HG03520 (cell line): ENCODE measurements around the gene FFAR3.
"Not testable (repeated sequence)": the region's sequence is repeated elsewhere in the genome, so short reads cannot be mapped to it uniquely, and the experiment has no call there.

Source experiments
- ATAC-seq: cut with Tn5 transposase; IDR thresholded peaks from one replicate; pipeline ENCODE4 v1.9.1; 2021; ENCODE audit warnings: mild to moderate bottlenecking, moderate library complexity; ENCODE audit not compliant: unreplicated experiment

Gene FFAR3

GRCh38 chr19:35349614-35350521 is 8.4 kb upstream of the FFAR3 start:
- no peak for ATAC-seq

- no peak for ATAC-seq
Observed at GRCh38 chr19:35350591-35350990, 7.7 kb upstream of the FFAR3 start.

GRCh38 chr19:35351411-35352176 is 6.7 kb upstream of the FFAR3 start:
- ATAC-seq: no peak

- no peak for ATAC-seq
Observed at GRCh38 chr19:35352177-35352447, 6.1 kb upstream of the FFAR3 start.

GRCh38 chr19:35352448-35353304 is 5.6 kb upstream of the FFAR3 start:
- ATAC-seq: no peak

- no peak for ATAC-seq
Observed at GRCh38 chr19:35353635-35354034, 4.6 kb upstream of the FFAR3 start.

- ATAC-seq: no peak
Observed at GRCh38 chr19:35354898-35355297, 3.4 kb upstream of the FFAR3 start.

- ATAC-seq: no peak
Observed at GRCh38 chr19:35355791-35356460, 2.3 kb upstream of the FFAR3 start.

- ATAC-seq: not testable (repeated sequence)
Observed at GRCh38 chr19:35358834-35359233, 574 bp downstream of the FFAR3 start.

- not testable (repeated sequence) for ATAC-seq
Observed at GRCh38 chr19:35359395-35359794, 1.1 kb downstream of the FFAR3 start.

- ATAC-seq: not testable (repeated sequence)
Observed at GRCh38 chr19:35360081-35360480, 1.8 kb downstream of the FFAR3 start.

GRCh38 chr19:35360880-35361420 is 2.7 kb downstream of the FFAR3 start:
- ATAC-seq: no peak

- no peak for ATAC-seq
Observed at GRCh38 chr19:35362261-35363000, 4.2 kb downstream of the FFAR3 start.

GRCh38 chr19:35363001-35363590 is 4.8 kb downstream of the FFAR3 start:
- ATAC-seq: no peak

GRCh38 chr19:35363711-35364425 is 5.6 kb downstream of the FFAR3 start:
- ATAC-seq: no peak

GRCh38 chr19:35365303-35365702 is 7.0 kb downstream of the FFAR3 start:
- no peak for ATAC-seq

GRCh38 chr19:35368378-35368777 is 10.1 kb downstream of the FFAR3 start:
- no peak for ATAC-seq

GRCh38 chr19:35369522-35369921 is 11.3 kb downstream of the FFAR3 start:
- ATAC-seq: no peak

GRCh38 chr19:35370722-35371121 is 12.5 kb downstream of the FFAR3 start, which contains the start of gene GPR42:
TSS of gene GPR42 (plus strand) at chr19:35371068. CDS start at chr19:35371360, 292 bp downstream.
- no peak for ATAC-seq
